HCT116 (cell line): ENCODE measurements around the gene ING4. TPM values are rescaled to one million over a fixed set of nuclear protein-coding genes. Genes with fewer than 3 reads are reported as not detected.

ENCODE experiments used
- ATAC-seq: fragments of 200-7000 bp; cut with Tn5 transposase; 2 replicates; pipeline ENCODE4 v1.9.1; 2020; ENCODE audit warnings: mild to moderate bottlenecking, moderate library complexity
- BruUV-seq: library from RNA; stranded (reverse); fragments of 400-500 nt; replicated peaks from 2 replicates; lab custom pipeline; 2021; lab: Mats Ljungman, UMichigan
- CTCF ChIA-PET: fragments of 300-600 bp; sonication (Branson Sonifier 250); formaldehyde crosslinking; loops from one replicate; lab custom pipeline; 2021; ENCODE audit warnings: antibody characterized with exemption; lab: Charles Lee
- POLR2A ChIA-PET: fragments of 300-600, 350-600 bp; sonication (Branson Sonifier 250); formaldehyde crosslinking; loops from one replicate; lab custom pipeline; 2021; ENCODE audit warnings: antibody characterized with exemption; lab: Charles Lee
- RAD21 ChIA-PET, 2 experiments: fragments of 300-600 bp; sonication (Branson Sonifier 250); formaldehyde crosslinking; loops; one replicate each; lab custom pipeline; 2023; ENCODE audit warnings: low total read pairs in 2 of 2; ENCODE audit not compliant: uncharacterized antibody in 2 of 2, unreplicated experiment in 2 of 2, low non-redundant PET in 1 of 2; lab: Charles Lee
- DNase-seq: peaks from one replicate; pipeline ENCODE4 v3.0.0-alpha.2; 2010; ENCODE audit warnings: low read depth, low spot score
- H2AFZ ChIP-seq: fragments of 200-600 bp; shearing (Covaris generic), sonication (generic); 2 replicates; pipeline ENCODE4 v1.6.1; 2017; ENCODE audit warnings: low read depth, mixed run types, mixed read lengths, antibody characterized with exemption, low read length; ENCODE audit not compliant: poor library complexity, severe bottlenecking
- H3K27ac ChIP-seq: 2 replicates; pipeline ENCODE4 v1.5.1; 2012; ENCODE audit warnings: low read depth, low read length
- H3K27me3 ChIP-seq: fragments of 200-600 bp; sonication (generic); 2 replicates; pipeline ENCODE4 v1.6.1; 2016; ENCODE audit warnings: mixed run types, low read length, mixed read lengths; ENCODE audit not compliant: insufficient read depth
- H3K36me3 ChIP-seq, 2 experiments: fragments of 200-500 bp in 1 of 2; fragments of 200-600 bp in 1 of 2; sonication (Bioruptor generic) in 1 of 2; sonication (generic) in 1 of 2; 2 replicates each; pipeline versions ENCODE4 v1.5.1 to v1.6.1; 2014 to 2016; ENCODE audit warnings: low read length in 2 of 2, inconsistent platforms in 1 of 2, mixed read lengths in 1 of 2, mixed run types in 1 of 2; ENCODE audit not compliant: insufficient read depth in 2 of 2, control insufficient read depth in 1 of 2
- H3K4me1 ChIP-seq, 2 experiments: fragments of 200-600 bp in 1 of 2; sonication (generic) in 1 of 2; 2 replicates each; pipeline versions ENCODE4 v1.5.1 to v1.6.1; 2012 to 2017; ENCODE audit warnings: low read length in 2 of 2, inconsistent platforms in 1 of 2, mild to moderate bottlenecking in 1 of 2, mixed read lengths in 1 of 2, mixed run types in 1 of 2, moderate library complexity in 1 of 2; ENCODE audit not compliant: insufficient read depth in 2 of 2, control insufficient read depth in 1 of 2
- H3K4me2 ChIP-seq: fragments of 200-600 bp; sonication (generic); 2 replicates; pipeline ENCODE4 v1.6.1; 2017; ENCODE audit warnings: mixed run types, low read length, mixed read lengths
- H3K4me3 ChIP-seq, 2 experiments: fragments of 200-600 bp in 1 of 2; sonication (generic) in 1 of 2; replicated peaks in 1 of 2; 2 replicates each; pipeline ENCODE4 v1.5.1; 2011 to 2016; ENCODE audit warnings: low read length in 2 of 2, control low read depth in 1 of 2, low read depth in 1 of 2, mild to moderate bottlenecking in 1 of 2, mixed read lengths in 1 of 2, mixed run types in 1 of 2
- H3K79me2 ChIP-seq: fragments of 200-600 bp; sonication (generic); 2 replicates; pipeline ENCODE4 v1.6.1; 2017; ENCODE audit warnings: mild to moderate bottlenecking, mixed run types, low read length, moderate library complexity, mixed read lengths; ENCODE audit not compliant: insufficient read depth
- H3K9ac ChIP-seq: fragments of 200-600 bp; sonication (generic); 2 replicates; pipeline ENCODE4 v1.6.1; 2016; ENCODE audit warnings: low read length, mixed read lengths
- H3K9me2 ChIP-seq: fragments of 200-600 bp; sonication (generic), shearing (Covaris generic); 2 replicates; pipeline ENCODE4 v1.6.1; 2017; ENCODE audit warnings: mixed run types, mild to moderate bottlenecking, moderate library complexity; ENCODE audit not compliant: insufficient read depth
- H3K9me3 ChIP-seq, 2 experiments: fragments of 200-500 bp in 1 of 2; fragments of 200-600 bp in 1 of 2; sonication (Bioruptor generic) in 1 of 2; sonication (generic) in 1 of 2; 2 replicates each; pipeline ENCODE4 v1.6.1; 2014 to 2017; ENCODE audit warnings: low read length in 2 of 2, mixed read lengths in 2 of 2, inconsistent platforms in 1 of 2, low read depth in 1 of 2, mild to moderate bottlenecking in 1 of 2, mixed run types in 1 of 2, moderate library complexity in 1 of 2; ENCODE audit not compliant: control insufficient read depth in 1 of 2, insufficient read depth in 1 of 2
- H4K20me1 ChIP-seq: fragments of 200-600 bp; sonication (generic), shearing (Covaris generic); 2 replicates; pipeline ENCODE4 v1.6.1; 2017; ENCODE audit warnings: mixed run types, mild to moderate bottlenecking, moderate library complexity; ENCODE audit not compliant: insufficient read depth
- CBX3 ChIP-seq: IDR thresholded peaks from 2 replicates; pipeline ENCODE4 v1.6.1; 2012; ENCODE audit warnings: low read depth
- CTCF ChIP-seq, 3 experiments: fragments of 200-600 bp in 1 of 3; sonication (generic) in 1 of 3; IDR thresholded peaks in 2 of 3; conservative IDR thresholded peaks in 1 of 3; 2 replicates each; pipeline ENCODE4 v1.5.1; 2012 to 2017; ENCODE audit warnings: low read depth in 2 of 3, low read length in 2 of 3, antibody characterized with exemption in 1 of 3, borderline replicate concordance in 1 of 3, control low read depth in 1 of 3, mild to moderate bottlenecking in 1 of 3, mixed read lengths in 1 of 3, mixed run types in 1 of 3, moderate library complexity in 1 of 3; ENCODE audit not compliant: insufficient read depth in 1 of 3
- intact Hi-C: fragments of 100-400 bp; cut with micrococcal nuclease; formaldehyde crosslinking; loops from 2 replicates; pipeline ENCODE4 v1.10.0; 2022
- total RNA-seq: library from RNA; stranded (reverse); gene quantifications from one replicate; pipeline ENCODE4 v1.2.1, GENCODE V29; 2021; ENCODE audit not compliant: unreplicated experiment

The ING4 gene
- total RNA-seq, 1 experiment from 2014 or later: 17.9 TPM

- TSS peak; percentile 81 for BruUV-seq
- no peaks in the 10 kb centered on the region for H4K20me1 ChIP-seq
- ATAC-seq: no peak
- ChIA-PET RAD21 (no interaction called here), POLR2A (interaction anchor here (0.8 to 2.4 kb wide), 8 partner anchors 10 to 329 kb away, joined by 3 to 13 read pairs (median 4); partner anchors contain the start of genes C12orf57, COPS7A, RNU7-1 and TPI1), CTCF (interaction anchor here (1.1 to 3.9 kb wide), 7 partner anchors 10 to 139 kb away, joined by 3 to 14 read pairs (median 5); partner anchors contain the start of genes COPS7A, LPAR5, MLF2 and ZNF384)
- peak overlapping the region; percentile 59 for H3K9ac ChIP-seq
- no peaks in the 10 kb centered on the region for H3K79me2 ChIP-seq
- DNase-seq: no peak
- H3K9me2 ChIP-seq: no peaks in the 10 kb centered on the region
- intact Hi-C loops: no loop called here
- no peaks in the 10 kb centered on the region for H3K9me3 ChIP-seq
- no peak overlapping the region for H3K4me3 ChIP-seq
- no peaks in the 10 kb centered on the region for H3K36me3 ChIP-seq
- no peak overlapping the region for H2AFZ ChIP-seq
- peaks cover 38 to 43% of the 10 kb centered on the region in 2 experiments for H3K4me1 ChIP-seq
- TF ChIP-seq CBX3 (no peak), CTCF (IDR thresholded peaks at IDR 0.05 in 2 of 3, conservative IDR thresholded peaks at IDR 0.05 in 1 of 3; ENCODE audit: borderline replicate concordance in 1 of 3, insufficient read depth in 1 of 3, low read depth in 2 of 3, low read length in 2 of 3) (peak in 2 of 3 experiments; percentile 39 to 42; a peak in 3 of 6 replicates)
- H3K27me3 ChIP-seq: no peaks in the 10 kb centered on the region
- peak overlapping the region; percentile 89 for H3K4me2 ChIP-seq
- H3K27ac ChIP-seq: peak overlapping the region; percentile 97
Measured at GRCh38 chr12:6614513-6615172, 48.3 kb downstream of the ING4 start.
